OCI-LY7 (cell line): Measurements from ENCODE around the gene PEX10. TPM values are rescaled to one million over a fixed set of nuclear protein-coding genes. Genes with fewer than 3 reads are reported as not detected.

ENCODE experiments used
- BruUV-seq: library from RNA; stranded (reverse); fragments of 400-500 nt; replicated peaks from 2 replicates; lab custom pipeline; 2021; lab: Mats Ljungman, UMichigan
- CTCF ChIA-PET: fragments of 300-600 bp; sonication (Branson Sonifier 250); formaldehyde crosslinking; loops from one replicate; lab custom pipeline; 2022; ENCODE audit warnings: antibody characterized with exemption; ENCODE audit not compliant: unreplicated experiment; lab: Charles Lee
- POLR2A ChIA-PET: fragments of 300-600 bp; sonication (Branson Sonifier 250); formaldehyde crosslinking; loops from one replicate; lab custom pipeline; 2022; ENCODE audit warnings: antibody characterized with exemption; lab: Charles Lee
- DNase-seq: peaks from one replicate; pipeline ENCODE4 v3.0.0-alpha.2; 2015; ENCODE audit warnings: low spot score
- H2AFZ ChIP-seq: fragments of 200-600 bp; sonication (generic), shearing (Covaris generic); 2 replicates; pipeline ENCODE4 v1.6.1; 2014; ENCODE audit warnings: mild to moderate bottlenecking, antibody characterized with exemption, low read length, moderate library complexity
- H3K27ac ChIP-seq: fragments of 200-600 bp; sonication (generic); 2 replicates; pipeline ENCODE4 v1.5.1; 2014; ENCODE audit warnings: mixed run types, low read depth, mild to moderate bottlenecking, moderate library complexity, low read length, inconsistent platforms; ENCODE audit not compliant: poor library complexity, severe bottlenecking
- H3K36me3 ChIP-seq: fragments of 200-600 bp; sonication (generic); 2 replicates; pipeline ENCODE4 v1.6.1; 2014; ENCODE audit warnings: mild to moderate bottlenecking, antibody characterized with exemption, low read length, moderate library complexity, mixed read lengths; ENCODE audit not compliant: insufficient read depth
- H3K4me1 ChIP-seq: fragments of 200-600 bp; sonication (generic); 2 replicates; pipeline ENCODE4 v1.5.1; 2014; ENCODE audit warnings: mild to moderate bottlenecking, low read length; ENCODE audit not compliant: insufficient read depth, poor library complexity, severe bottlenecking
- H3K4me2 ChIP-seq: fragments of 200-600 bp; sonication (generic); 2 replicates; pipeline ENCODE4 v1.6.1; 2014; ENCODE audit warnings: mild to moderate bottlenecking, low read length
- H3K4me3 ChIP-seq: fragments of 200-600 bp; sonication (generic); 2 replicates; pipeline ENCODE4 v1.5.1; 2014; ENCODE audit warnings: mild to moderate bottlenecking, low read depth, low read length; ENCODE audit not compliant: poor library complexity, severe bottlenecking
- H3K79me2 ChIP-seq: fragments of 200-600 bp; sonication (generic); 2 replicates; pipeline ENCODE4 v1.6.1; 2016; ENCODE audit warnings: low read depth, mild to moderate bottlenecking, low read length, moderate library complexity, mixed read lengths; ENCODE audit not compliant: insufficient read depth
- H3K9me2 ChIP-seq: fragments of 200-600 bp; sonication (generic); 2 replicates; pipeline ENCODE4 v1.6.1; 2016; ENCODE audit warnings: mild to moderate bottlenecking, low read length, mixed read lengths; ENCODE audit not compliant: insufficient read depth
- H3K9me3 ChIP-seq: fragments of 200-600 bp; sonication (generic); 2 replicates; pipeline ENCODE4 v1.6.1; 2014; ENCODE audit warnings: mild to moderate bottlenecking, mixed run types, low read length, mixed read lengths
- H4K20me1 ChIP-seq: fragments of 200-600 bp; sonication (generic); 2 replicates; pipeline ENCODE4 v1.6.1; 2014; ENCODE audit warnings: mild to moderate bottlenecking, antibody characterized with exemption, low read length, moderate library complexity, mixed read lengths; ENCODE audit not compliant: insufficient read depth
- CTCF ChIP-seq: fragments of 200-600 bp; sonication (generic); conservative IDR thresholded peaks from 2 replicates; pipeline ENCODE4 v1.5.1; 2014; ENCODE audit warnings: mild to moderate bottlenecking, antibody characterized with exemption, low read length, moderate library complexity, mixed read lengths
- EZH2phosphoT487 ChIP-seq: fragments of 200-600 bp; sonication (generic); IDR thresholded peaks from 2 replicates; pipeline ENCODE4 v1.6.1; 2018; ENCODE audit warnings: low read depth, borderline replicate concordance, mild to moderate bottlenecking, mixed run types, antibody characterized with exemption, low read length, moderate library complexity, mixed read lengths
- intact Hi-C: fragments of 100-400 bp; cut with micrococcal nuclease; formaldehyde crosslinking; loops from one replicate; pipeline ENCODE4 v1.10.0; 2022; ENCODE audit not compliant: unreplicated experiment
- total RNA-seq, 2 experiments: library from RNA; depleted of rRNA in 1 of 2; stranded (reverse); fragments of >200 nt in 1 of 2; shearing (Covaris generic) in 1 of 2; gene quantifications; 2 replicates each; pipeline ENCODE4 v1.2.3, GENCODE V29; 2014 to 2022

PEX10 gene
- total RNA-seq, 2 experiments from 2014 or later = 23.3 to 24.5 TPM

- H3K4me2 ChIP-seq = no peak overlapping the region
- CTCF ChIA-PET = no interaction called here
Measured at GRCh38 chr1:2377751-2378440, 34.5 kb downstream of the PEX10 start.

DNA sequence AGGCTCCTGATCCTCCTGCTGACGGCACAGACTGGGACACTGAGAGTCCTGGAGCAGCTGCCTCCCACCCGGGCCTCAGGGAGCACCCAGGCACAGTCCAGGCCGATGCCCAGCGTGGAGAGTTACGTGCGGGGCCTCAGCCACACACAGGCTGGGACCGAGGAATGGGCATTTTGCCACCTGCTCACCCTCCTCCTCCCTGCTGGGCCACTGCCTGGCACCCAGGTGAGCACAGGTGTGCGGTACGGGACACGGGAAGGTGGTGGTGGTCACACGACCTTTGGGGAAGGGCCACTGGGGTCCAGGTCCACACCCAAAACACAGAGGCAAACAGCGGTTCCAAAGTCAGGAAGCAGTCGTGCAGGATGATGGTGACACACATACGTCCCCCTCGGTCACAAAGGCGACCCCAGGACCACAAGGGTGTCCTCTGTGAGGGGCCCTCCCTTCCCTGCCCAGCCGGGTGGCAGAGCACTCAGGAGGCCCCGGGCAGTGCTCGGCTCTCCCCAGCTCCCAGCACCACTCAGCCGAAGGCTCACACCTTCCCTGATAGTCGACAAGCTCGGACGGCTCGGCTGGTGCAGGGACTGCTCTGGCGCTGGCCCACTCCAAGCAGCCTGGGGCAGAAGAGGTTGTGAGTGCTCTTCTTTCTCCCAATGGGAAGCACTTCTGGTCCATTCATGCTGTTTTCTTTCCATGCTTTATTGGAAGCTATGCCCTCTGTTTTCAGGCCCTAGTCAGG is 35.3 kb downstream of the PEX10 start:
- no TSS peak for BruUV-seq
- Histone ChIP-seq H3K4me2 (no peak overlapping the region), H3K4me3 (no peak overlapping the region), H3K4me1 (no peaks in the 10 kb centered on the region), H3K79me2 (no peaks in the 10 kb centered on the region), H4K20me1 (no peaks in the 10 kb centered on the region), H3K36me3 (no peaks in the 10 kb centered on the region), H3K27ac (no peak overlapping the region), H3K9me3 (no peaks in the 10 kb centered on the region), H2AFZ (no peak overlapping the region), H3K9me2 (no peaks in the 10 kb centered on the region)
- intact Hi-C loops = no loop called here
- CTCF ChIA-PET = no interaction called here
- TF ChIP-seq CTCF (no peak), EZH2phosphoT487 (no peak)
- no peak for DNase-seq
- POLR2A ChIA-PET = no interaction called here

More at GRCh38 chr1:2377751-2378440, 34.5 kb downstream of the PEX10 start:
- H3K36me3 ChIP-seq = no peaks in the 10 kb centered on the region
- H2AFZ ChIP-seq = no peak overlapping the region
- no peak overlapping the region for H3K4me3 ChIP-seq
- no peaks in the 10 kb centered on the region for H4K20me1 ChIP-seq
- DNase-seq = no peak
- no peaks in the 10 kb centered on the region for H3K79me2 ChIP-seq
- BruUV-seq = no TSS peak
- intact Hi-C loops = no loop called here
- H3K27ac ChIP-seq = no peak overlapping the region
- no peaks in the 10 kb centered on the region for H3K4me1 ChIP-seq
- POLR2A ChIA-PET = no interaction called here
- H3K9me2 ChIP-seq = no peaks in the 10 kb centered on the region
- no peak for TF ChIP-seq CTCF
- TF ChIP-seq EZH2phosphoT487 = no peak
- H3K9me3 ChIP-seq = no peaks in the 10 kb centered on the region

- Histone ChIP-seq H3K27ac (no peak overlapping the region), H3K79me2 (no peaks in the 10 kb centered on the region), H3K9me3 (no peaks in the 10 kb centered on the region), H3K4me2 (no peak overlapping the region), H3K4me3 (no peak overlapping the region), H3K36me3 (no peaks in the 10 kb centered on the region), H4K20me1 (no peaks in the 10 kb centered on the region), H3K4me1 (no peaks in the 10 kb centered on the region), H3K9me2 (no peaks in the 10 kb centered on the region), H2AFZ (no peak overlapping the region)
- CTCF ChIA-PET = no interaction called here
- intact Hi-C loops = no loop called here
- TF ChIP-seq EZH2phosphoT487 (no peak), CTCF (no peak)
- DNase-seq = no peak
- POLR2A ChIA-PET = no interaction called here
- BruUV-seq = no TSS peak
Measured at GRCh38 chr1:2376261-2376741, 36.1 kb downstream of the PEX10 start.
